Stimulated activated naive CD8-positive, alpha-beta T cell treated with anti-CD3 and anti-CD28 coated beads, Interleukin-15, Interleukin-2, amounts not matched to agents 100 ng/mL and 50 ng/mL, for 24 hours (primary cell): ENCODE results near the gene CLDN19.
A peak's percentile ranks its signal among the peaks of the same experiment; 100 is the strongest.

Experiments
- H3K27ac Mint-ChIP-seq: one replicate; pipeline ENCODE4 v1.8.0; 2021; ENCODE audit warnings: mild to moderate bottlenecking, mixed read lengths
- H3K27me3 Mint-ChIP-seq: one replicate; pipeline ENCODE4 v1.8.0; 2021; ENCODE audit warnings: mixed read lengths
- H3K36me3 Mint-ChIP-seq: one replicate; pipeline ENCODE4 v1.8.0; 2021; ENCODE audit warnings: low read depth, mixed read lengths
- H3K4me1 Mint-ChIP-seq: one replicate; pipeline ENCODE4 v1.8.0; 2021; ENCODE audit warnings: low read depth, mixed read lengths
- H3K4me3 Mint-ChIP-seq: one replicate; pipeline ENCODE4 v1.8.0; 2021; ENCODE audit warnings: mild to moderate bottlenecking, mixed read lengths
- H3K9me3 Mint-ChIP-seq: one replicate; pipeline ENCODE4 v1.8.0; 2021; ENCODE audit warnings: mixed read lengths

The CLDN19 gene, protein sequence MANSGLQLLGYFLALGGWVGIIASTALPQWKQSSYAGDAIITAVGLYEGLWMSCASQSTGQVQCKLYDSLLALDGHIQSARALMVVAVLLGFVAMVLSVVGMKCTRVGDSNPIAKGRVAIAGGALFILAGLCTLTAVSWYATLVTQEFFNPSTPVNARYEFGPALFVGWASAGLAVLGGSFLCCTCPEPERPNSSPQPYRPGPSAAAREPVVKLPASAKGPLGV

DNA sequence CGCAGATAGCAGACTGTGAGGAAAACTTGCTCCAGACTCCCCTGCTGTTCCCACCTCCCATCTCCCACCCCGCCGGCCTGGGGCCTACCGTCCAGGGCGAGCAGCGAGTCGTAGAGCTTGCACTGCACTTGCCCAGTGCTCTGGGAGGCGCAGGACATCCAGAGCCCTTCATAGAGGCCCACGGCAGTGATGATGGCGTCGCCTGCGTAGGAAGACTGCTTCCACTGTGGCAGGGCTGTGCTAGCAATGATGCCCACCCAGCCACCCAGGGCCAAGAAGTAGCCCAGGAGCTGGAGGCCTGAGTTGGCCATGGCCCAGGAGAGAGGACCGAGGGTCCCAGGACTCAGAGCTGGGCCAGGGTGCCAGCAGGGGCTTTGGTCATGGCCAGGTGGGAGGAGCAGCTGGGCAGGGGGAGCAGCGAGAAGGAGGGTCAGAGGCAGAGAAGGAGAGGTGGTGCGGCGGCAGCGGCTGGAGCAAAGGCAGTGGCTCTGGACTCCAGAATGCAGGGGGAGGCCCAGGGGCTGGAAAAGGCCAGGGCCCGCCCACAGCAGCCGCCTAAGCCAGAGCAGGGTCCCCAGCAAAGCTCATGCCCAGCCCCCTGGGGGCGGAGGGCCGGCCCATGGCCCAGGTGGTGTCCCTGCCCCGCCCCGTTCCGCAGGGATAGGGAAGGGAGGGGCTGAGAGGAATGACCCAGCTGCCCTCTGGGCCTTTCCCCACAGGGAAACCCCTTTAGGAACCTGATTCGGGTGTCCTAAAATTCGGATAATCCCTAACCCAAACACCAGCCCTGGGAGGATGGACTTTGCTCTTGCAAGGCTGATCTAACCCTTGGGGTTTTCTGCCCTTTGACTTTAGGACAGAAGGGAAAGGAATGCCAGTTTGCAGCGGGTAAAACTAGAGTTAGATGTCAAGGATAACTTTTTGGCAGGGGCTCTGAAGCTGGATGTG lies at the start of gene CLDN19:
CLDN19 (minus strand) TSS at position 484 of the 948 bp plus-strand sequence; CDS start at position 311, 173 bp downstream.
- no peaks in the 10 kb centered on the region for H3K9me3 Mint-ChIP-seq
- H3K27me3 Mint-ChIP-seq = no peaks in the 10 kb centered on the region
- no peaks in the 10 kb centered on the region for H3K36me3 Mint-ChIP-seq
- H3K27ac Mint-ChIP-seq = no peak within 1 kb of the TSS
- peaks cover 6% of the 10 kb centered on the region for H3K4me1 Mint-ChIP-seq
- no peak within 1 kb of the TSS for H3K4me3 Mint-ChIP-seq

DNA sequence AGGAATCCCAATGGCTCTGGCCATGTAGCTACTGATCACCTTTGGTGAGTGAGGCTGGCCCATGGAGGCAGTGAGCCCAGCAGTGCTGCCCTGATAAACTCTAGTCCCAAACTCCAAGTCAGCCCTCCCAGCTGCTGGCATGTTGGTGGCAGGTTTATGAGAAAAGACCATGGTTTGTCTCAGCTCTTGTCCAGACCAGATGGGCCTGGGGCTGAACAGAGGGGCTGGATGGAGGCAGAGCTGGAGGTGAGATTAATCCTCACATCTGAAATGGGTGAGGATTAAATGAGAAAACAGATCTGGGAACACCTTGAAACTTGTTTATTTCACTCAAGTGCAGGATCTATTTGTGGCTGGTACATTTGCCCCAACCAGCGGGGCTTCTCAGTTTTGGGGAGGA lies 48.0 kb upstream of the CLDN19 start:
- Mint-ChIP-seq H3K27ac (no peak overlapping the region), H3K36me3 (peaks cover 10% of the 10 kb centered on the region), H3K4me1 (peaks cover 15% of the 10 kb centered on the region), H3K4me3 (no peak overlapping the region), H3K9me3 (no peaks in the 10 kb centered on the region), H3K27me3 (peaks cover 4% of the 10 kb centered on the region)

DNA sequence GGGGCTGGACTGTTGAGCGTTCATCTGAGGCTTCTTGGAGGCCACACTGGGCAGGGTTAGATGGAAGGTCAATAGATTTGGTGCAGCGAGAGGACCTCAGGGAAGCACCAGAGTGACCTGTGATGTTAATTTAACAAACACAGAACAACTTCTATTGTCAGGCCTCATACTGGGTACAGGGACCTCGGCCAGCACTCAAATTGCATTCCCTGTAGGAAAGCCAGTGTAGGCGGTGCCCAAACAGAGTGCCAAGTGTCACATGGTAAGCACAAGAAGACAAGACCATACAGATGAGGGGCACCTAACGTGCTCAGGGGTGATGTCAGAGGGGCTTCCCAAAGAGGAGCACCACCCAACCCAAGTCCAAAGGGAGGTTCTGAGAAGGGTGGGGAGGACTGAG lies 46.1 kb upstream of the CLDN19 start:
- Mint-ChIP-seq H3K27ac (no peak overlapping the region), H3K9me3 (no peaks in the 10 kb centered on the region), H3K27me3 (peaks cover 4% of the 10 kb centered on the region), H3K4me3 (peak overlapping the region; percentile 66), H3K4me1 (peaks cover 15% of the 10 kb centered on the region), H3K36me3 (peaks cover 21% of the 10 kb centered on the region)

DNA sequence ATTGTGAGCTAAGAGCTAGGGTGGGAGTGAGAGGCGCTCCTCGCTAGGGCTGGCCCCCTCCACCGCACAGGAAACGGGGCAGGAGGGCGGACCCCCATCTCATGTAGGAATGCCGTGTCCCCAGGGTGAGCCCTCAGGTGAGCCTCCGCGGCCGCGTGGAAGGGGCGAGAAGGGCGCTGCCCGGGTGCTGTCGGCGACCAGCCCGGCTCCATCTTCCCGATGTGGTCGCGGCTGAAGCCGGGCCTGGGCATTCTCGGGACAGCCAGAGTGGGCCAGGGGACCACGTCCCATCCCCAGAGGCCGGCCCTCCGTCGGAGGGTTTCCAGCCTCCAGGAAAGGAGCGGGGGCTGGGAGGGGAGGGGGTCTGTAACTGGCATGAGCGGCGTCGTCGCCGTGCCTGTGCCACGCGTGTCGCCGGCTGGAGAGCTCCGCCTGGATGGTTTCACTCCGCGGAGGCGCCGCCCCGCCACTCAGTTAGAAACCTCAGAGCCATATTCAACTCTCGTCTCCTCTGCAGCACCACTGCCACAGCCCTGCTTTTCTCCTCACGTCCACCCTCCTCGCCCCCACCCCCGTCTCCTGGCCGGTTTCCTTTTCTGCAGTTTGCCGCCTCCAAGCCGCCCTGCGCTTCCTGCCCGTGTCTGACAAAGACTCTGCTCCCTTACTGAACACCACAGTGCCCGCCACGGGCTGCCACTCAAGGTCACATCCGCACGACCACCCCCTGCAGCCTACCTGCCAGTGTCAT lies 45.1 kb upstream of the CLDN19 start, which contains the start of gene TMEM269:
TMEM269 (plus strand) TSS at position 46 of the 748 bp plus-strand sequence. CDS start 4,903 bp downstream, outside the sequence.
- H3K4me3 Mint-ChIP-seq = peak within 1 kb of the TSS; percentile 66
- peaks cover 4% of the 10 kb centered on the region for H3K27me3 Mint-ChIP-seq
- peaks cover 15% of the 10 kb centered on the region for H3K4me1 Mint-ChIP-seq
- peaks cover 31% of the 10 kb centered on the region for H3K36me3 Mint-ChIP-seq
- H3K27ac Mint-ChIP-seq = peak within 1 kb of the TSS; percentile 66
- H3K9me3 Mint-ChIP-seq = no peaks in the 10 kb centered on the region

DNA sequence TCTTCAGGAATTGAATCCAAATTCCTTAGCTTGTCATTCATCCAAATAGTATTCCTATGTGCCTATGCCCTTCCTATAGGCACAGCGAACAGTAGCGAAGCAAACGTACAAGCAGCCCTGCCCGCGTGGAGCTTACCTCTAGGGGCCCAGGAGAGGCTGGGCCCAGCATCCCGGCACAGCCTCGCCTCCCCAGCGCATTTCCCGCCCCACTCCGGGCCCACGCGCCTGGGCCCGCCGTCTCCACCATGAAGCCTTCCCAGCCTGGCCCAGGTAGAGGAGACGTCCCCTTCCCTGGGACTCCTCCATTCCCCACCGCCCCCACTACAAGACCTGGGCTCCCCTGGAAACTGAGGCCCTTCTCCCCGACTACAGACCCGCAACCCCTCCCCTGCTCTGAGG lies 44.5 kb upstream of the CLDN19 start:
- Mint-ChIP-seq H3K27me3 (peaks cover 4% of the 10 kb centered on the region), H3K9me3 (no peaks in the 10 kb centered on the region), H3K4me3 (no peak overlapping the region), H3K27ac (no peak overlapping the region), H3K4me1 (peaks cover 19% of the 10 kb centered on the region), H3K36me3 (peaks cover 36% of the 10 kb centered on the region)

DNA sequence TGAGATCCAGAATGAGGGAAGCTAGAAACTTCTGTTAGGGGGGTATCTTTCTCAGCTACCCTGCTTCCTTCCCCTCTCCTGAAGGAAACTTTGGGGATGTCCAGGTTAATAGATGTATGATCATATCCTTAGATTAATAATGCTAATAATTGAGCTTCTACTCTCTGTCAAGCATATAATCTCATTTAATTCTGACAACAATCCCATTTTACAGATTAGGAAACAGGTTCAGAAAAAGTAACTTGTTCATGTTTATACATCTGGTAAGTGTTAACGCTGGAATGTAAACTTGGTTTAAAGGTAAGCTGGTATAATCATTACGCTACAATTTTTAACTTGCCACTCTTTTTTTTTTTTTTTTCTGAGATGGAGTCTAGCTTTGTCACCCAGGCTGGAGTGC lies 43.1 kb upstream of the CLDN19 start:
- H3K27ac Mint-ChIP-seq = no peak overlapping the region

DNA sequence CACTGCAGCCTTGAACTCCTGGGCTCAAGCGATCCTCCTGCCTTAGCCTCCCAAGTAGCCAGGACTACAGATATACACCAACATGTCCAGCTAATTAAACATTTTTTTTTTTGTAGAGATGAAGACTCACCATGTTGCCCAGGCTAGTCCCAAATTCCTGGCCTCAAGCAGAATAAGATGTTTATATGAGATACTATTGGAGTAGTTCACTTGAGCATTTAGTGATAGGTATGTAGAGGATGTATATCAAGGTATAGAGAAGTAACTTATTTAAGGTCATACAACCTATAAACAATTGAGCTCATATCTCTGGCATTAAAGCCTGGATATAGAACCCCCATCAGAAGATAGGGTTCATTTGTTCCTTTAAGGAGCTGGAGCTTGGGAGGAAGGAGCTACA lies 40.1 kb upstream of the CLDN19 start:
- no peaks in the 10 kb centered on the region for H3K9me3 Mint-ChIP-seq
- peaks cover 69% of the 10 kb centered on the region for H3K36me3 Mint-ChIP-seq
- no peaks in the 10 kb centered on the region for H3K27me3 Mint-ChIP-seq
- no peak overlapping the region for H3K4me3 Mint-ChIP-seq
- H3K4me1 Mint-ChIP-seq = peaks cover 13% of the 10 kb centered on the region
- H3K27ac Mint-ChIP-seq = no peak overlapping the region

More for the DNA sequence above, 43.1 kb upstream of the CLDN19 start:
- no peaks in the 10 kb centered on the region for H3K9me3 Mint-ChIP-seq
- H3K4me3 Mint-ChIP-seq = no peak overlapping the region
- H3K27me3 Mint-ChIP-seq = peaks cover 4% of the 10 kb centered on the region
- peaks cover 47% of the 10 kb centered on the region for H3K36me3 Mint-ChIP-seq
- peaks cover 22% of the 10 kb centered on the region for H3K4me1 Mint-ChIP-seq

DNA sequence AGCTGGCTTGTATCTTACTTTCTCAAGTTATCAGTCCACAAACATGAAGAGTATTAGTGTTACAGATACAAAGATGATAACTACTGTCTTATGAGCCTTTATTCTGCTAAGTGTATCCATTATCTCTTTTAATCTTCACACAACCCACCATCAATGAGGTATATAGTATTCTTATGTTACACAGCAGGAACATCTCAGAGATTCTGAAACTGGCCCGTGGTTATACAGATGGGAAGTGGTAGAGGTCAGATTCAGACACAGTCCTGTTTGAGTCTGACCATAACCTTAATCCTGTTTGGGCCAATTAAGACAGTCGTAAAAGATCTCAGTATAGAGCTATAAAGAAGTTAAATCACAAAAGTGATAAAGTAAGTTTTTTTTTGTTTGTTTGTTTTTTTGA lies 39.7 kb upstream of the CLDN19 start:
- Mint-ChIP-seq H3K27ac (no peak overlapping the region), H3K27me3 (no peaks in the 10 kb centered on the region), H3K4me3 (no peak overlapping the region), H3K36me3 (peaks cover 74% of the 10 kb centered on the region), H3K4me1 (peaks cover 12% of the 10 kb centered on the region), H3K9me3 (no peaks in the 10 kb centered on the region)

DNA sequence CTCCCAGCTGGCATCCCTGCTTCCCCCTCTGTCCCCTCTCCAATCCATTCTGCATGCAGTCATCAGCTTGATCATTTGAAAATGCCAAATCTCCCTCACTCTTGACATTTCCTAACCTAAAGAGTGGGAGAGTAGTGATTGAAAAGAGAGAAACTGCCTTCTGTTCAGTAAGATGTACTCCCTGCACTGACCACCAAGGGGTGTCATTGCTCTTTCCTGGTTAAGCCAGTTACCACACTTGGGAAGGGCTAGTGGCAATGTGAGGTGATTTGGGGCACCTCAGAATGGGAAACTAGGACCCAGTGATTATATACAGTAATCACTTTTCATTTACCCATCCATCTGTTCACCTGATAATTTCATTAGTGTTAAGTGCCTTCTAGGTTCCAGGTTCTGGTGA lies 37.8 kb upstream of the CLDN19 start:
- Mint-ChIP-seq H3K27ac (peak overlapping the region; percentile 3), H3K9me3 (no peaks in the 10 kb centered on the region), H3K27me3 (no peaks in the 10 kb centered on the region), H3K36me3 (peaks cover 71% of the 10 kb centered on the region), H3K4me3 (no peak overlapping the region), H3K4me1 (peaks cover 13% of the 10 kb centered on the region)

DNA sequence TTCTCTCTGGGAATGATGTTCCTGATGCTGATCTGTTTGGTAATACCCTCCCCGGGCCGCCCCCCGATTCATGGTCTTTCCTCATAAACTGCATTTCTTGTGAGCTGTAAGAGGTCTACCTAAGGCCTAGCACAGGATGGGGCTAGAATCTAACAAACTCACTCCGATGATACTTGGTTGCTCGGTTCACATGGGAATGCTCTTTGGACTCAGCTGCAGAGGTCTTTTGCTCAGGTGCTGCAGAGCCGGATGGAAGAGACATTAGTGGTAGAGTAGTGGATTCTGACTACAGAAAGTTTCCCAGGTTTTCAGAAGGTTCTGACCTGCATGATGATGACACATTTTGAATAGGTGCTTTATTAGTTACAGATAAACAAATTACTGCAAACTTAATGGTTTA lies 36.5 kb upstream of the CLDN19 start:
- Mint-ChIP-seq H3K9me3 (no peaks in the 10 kb centered on the region), H3K4me3 (no peak overlapping the region), H3K27me3 (no peaks in the 10 kb centered on the region), H3K4me1 (peaks cover 21% of the 10 kb centered on the region), H3K36me3 (peaks cover 68% of the 10 kb centered on the region), H3K27ac (no peak overlapping the region)

DNA sequence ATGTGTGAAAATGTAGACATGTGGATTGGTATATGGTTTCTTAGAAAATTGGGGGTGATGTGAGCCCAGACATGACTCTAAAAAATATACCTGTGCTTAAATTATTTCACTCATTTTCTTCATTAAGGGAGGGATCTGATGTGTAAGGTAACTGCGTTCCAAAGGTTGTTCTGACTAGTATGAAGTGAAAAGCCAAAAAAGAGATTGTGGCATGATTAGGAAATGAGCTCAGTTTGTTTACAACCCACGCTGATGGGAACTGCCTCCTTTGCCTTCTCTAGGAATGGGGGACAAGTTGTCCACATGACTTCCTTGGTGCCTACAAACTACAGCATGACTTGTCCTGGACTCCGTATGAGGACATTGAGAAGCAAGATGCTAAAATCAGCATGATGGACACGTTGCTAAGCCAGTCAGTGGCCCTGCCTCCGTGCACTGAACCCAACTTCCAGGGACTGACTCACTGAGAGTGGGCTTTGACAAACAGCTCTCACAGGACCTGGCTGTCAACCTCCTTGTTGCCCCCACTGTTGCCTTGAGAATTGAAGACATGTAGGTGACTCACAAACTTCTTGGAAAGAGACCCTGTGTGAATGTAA lies 35.0 kb upstream of the CLDN19 start:
- H3K27ac Mint-ChIP-seq = no peak overlapping the region
- no peaks in the 10 kb centered on the region for H3K9me3 Mint-ChIP-seq
- H3K4me3 Mint-ChIP-seq = no peak overlapping the region
- H3K27me3 Mint-ChIP-seq = no peaks in the 10 kb centered on the region
- peaks cover 28% of the 10 kb centered on the region for H3K4me1 Mint-ChIP-seq
- H3K36me3 Mint-ChIP-seq = peaks cover 63% of the 10 kb centered on the region

DNA sequence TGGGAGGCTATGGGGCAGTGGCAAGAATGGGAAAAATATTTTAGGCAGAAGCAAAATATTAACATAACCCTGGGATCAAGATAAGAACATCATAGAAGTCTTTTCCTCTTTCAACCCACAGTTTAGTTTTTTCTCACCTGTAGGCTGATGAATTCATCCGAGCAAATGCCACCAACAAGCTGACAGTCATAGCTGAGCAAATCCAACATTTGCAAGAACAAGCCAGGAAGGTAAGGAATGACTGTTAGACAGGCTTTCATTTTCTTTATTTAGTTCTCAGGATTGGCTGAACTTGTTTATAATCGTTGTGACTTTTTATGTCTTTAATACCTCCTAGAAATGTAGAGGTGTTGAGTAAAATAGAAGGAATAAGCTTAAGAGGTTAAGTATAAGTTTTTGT lies 33.4 kb upstream of the CLDN19 start:
- no peaks in the 10 kb centered on the region for H3K27me3 Mint-ChIP-seq
- peaks cover 37% of the 10 kb centered on the region for H3K4me1 Mint-ChIP-seq
- H3K9me3 Mint-ChIP-seq = no peaks in the 10 kb centered on the region
- H3K4me3 Mint-ChIP-seq = no peak overlapping the region
- H3K27ac Mint-ChIP-seq = peak overlapping the region; percentile 24
- peaks cover 57% of the 10 kb centered on the region for H3K36me3 Mint-ChIP-seq

DNA sequence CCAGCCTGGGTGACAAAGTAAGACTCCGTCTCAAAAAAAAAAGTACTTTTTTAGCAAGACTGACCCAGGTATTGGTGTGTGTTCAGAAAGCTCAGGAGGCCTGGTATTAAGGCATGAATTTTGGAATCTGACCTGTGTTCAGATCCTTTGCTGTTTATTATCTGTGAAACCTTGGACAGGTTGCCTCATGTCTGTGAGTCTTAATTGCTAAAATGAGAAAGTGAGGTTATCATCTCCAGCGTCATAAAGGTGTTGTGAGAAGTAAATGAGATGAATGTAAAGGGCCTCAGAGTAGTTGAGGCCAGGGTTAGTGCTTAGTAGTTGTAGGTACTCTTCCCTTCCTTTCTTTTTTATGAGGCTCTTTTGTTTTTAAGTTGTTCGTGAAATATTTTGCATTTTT lies 29.8 kb upstream of the CLDN19 start:
- Mint-ChIP-seq H3K4me1 (peaks cover 46% of the 10 kb centered on the region), H3K4me3 (no peak overlapping the region), H3K27me3 (no peaks in the 10 kb centered on the region), H3K27ac (no peak overlapping the region), H3K36me3 (peaks cover 27% of the 10 kb centered on the region), H3K9me3 (no peaks in the 10 kb centered on the region)

DNA sequence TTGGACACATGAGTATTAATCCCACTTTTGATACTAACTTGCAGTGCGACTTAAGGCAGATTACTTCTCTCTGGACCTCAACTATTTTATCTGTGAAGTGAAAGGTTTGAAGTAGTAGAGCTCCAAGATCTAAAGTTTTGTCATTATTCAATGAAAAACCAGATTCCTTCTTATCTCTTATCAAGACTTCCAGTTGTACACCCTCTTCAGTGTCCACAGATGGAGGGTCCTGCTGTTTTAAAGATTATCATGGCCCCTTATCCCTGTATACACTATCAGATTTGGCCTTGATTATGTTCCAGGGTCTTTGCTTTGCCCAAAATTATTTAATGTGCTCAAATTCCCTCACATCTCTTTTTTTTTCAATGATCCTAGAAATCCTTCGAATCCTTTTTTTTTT lies 28.1 kb upstream of the CLDN19 start:
- H3K4me3 Mint-ChIP-seq = no peak overlapping the region
- peak overlapping the region; percentile 87 for H3K27ac Mint-ChIP-seq
- H3K36me3 Mint-ChIP-seq = peaks cover 20% of the 10 kb centered on the region
- H3K27me3 Mint-ChIP-seq = no peaks in the 10 kb centered on the region
- H3K9me3 Mint-ChIP-seq = no peaks in the 10 kb centered on the region
- peaks cover 44% of the 10 kb centered on the region for H3K4me1 Mint-ChIP-seq
